ENCODE results near the gene NEURL1.
A peak's percentile ranks its signal among the peaks of the same experiment; 100 is the strongest.
"Not testable (repeated sequence)": the region's sequence is repeated elsewhere in the genome, so short reads cannot be mapped to it uniquely, and the experiment has no call there.

Gene NEURL1

DNA sequence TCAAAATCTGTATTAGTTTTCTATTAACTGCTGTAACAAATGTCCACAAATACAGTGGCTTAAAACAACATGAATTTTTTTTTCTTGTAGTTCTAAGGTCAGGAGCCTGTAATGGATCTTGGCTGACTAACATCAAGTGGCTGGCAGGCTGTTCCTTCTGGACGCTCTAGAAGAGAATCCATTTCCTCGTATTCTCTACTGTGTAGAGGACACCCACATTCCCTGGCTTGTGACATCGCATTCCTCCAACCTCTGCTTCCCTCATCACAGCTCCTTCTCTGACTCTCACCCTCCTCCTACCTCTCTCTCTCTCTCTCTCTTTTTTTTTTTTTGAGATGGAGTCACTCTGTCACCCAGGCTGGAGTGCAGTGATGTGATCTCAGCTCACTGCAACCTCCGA, 30.0 kb upstream of the NEURL1 start:
- no peak for DNase-seq

DNA sequence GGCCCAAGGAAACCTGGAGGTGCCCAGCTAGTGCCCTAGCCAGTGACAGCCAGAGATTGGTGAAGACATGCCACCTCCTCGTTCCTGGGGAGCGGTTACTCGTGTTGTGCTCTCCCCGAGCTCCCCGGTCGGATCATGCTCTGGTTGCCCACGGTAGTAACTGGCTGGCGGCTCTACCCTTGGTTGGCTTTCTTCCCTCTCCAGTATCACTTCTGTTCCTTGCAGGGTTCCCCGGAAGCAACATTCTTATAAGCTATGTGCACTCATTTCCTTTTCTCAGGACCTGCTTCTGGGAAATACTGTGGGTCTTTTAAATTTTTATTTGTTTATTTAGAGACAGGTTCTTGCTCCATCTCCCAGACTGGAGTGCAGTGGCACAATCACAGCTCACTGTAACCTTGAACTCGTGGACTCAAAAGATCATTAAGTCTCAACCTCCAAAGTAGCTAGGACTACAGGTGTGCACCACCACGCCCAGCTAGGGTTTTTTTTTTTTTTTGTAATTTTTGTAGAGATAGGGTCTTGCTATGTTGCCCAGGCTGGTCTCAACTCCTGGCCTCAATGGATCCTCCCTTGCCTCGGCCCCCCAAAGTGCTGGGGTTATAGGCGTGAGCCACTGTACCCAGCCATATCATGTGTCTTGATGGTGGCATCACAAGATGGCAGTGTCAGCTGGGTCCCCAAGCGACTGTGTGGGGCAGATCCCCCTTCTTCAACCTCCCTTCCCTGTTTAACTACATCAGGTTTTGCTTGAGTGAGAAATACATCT, 27.9 kb upstream of the NEURL1 start:
- DNase-seq = no peak

DNA sequence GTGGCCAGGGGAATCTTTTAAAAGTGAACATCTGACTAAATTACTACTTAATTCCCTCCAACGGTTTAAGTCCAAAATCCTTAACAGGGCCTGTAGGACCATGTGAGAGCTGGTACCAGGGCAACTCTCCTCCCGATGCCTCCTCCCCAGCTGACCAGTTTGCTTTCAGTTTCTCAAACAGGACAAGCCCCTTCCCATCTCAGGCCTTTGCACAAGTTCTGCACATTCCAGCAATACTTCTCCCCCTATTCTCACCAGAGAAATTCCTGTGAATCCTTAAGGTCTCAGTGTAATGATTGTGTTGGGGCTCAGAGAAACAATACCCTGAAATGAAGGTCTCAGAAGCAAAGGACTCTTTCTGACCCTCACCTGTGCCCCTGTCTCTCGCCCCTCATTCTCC, 26.8 kb upstream of the NEURL1 start:
- DNase-seq = no peak

DNA sequence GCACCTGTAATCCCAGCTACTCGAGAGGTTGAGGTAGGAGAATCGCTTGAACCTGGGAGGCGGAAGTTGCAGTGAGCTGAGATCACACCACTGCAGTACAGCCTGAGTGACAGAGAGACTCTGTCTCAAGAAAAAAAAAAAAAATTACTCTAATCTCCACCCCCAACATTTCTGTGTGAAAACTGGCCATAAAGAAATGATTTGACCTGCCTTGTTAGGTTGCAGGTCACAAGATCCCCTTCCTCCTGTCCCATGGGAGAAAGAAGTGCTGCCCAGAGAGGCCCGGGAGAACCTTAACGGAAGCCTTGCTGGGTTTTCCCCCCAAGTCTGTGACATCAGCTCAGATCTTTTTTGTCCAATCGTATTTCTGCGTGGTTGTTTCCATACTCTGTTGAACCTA, 26.1 kb upstream of the NEURL1 start:
- DNase-seq = no peak

DNA sequence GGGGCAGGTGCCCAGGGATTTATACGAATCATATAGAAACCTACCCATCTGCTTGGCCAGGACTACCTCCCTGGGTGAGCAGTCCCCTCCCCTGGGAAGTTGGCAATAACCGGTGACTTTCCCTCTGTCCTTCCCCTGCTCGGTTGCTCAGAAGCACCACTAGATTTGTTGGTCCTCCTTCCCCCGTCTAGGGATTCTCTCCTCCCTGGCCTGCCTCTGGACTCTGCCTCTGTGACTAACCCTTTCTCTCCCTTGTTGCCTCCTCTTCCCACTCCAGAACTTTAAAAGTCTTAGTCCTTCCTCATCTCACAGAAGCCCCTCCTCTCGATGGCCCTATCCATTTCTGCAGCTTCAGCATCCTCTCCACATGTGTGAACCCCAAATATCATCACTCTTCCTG, 24.3 kb upstream of the NEURL1 start:
- no peak for DNase-seq

DNA sequence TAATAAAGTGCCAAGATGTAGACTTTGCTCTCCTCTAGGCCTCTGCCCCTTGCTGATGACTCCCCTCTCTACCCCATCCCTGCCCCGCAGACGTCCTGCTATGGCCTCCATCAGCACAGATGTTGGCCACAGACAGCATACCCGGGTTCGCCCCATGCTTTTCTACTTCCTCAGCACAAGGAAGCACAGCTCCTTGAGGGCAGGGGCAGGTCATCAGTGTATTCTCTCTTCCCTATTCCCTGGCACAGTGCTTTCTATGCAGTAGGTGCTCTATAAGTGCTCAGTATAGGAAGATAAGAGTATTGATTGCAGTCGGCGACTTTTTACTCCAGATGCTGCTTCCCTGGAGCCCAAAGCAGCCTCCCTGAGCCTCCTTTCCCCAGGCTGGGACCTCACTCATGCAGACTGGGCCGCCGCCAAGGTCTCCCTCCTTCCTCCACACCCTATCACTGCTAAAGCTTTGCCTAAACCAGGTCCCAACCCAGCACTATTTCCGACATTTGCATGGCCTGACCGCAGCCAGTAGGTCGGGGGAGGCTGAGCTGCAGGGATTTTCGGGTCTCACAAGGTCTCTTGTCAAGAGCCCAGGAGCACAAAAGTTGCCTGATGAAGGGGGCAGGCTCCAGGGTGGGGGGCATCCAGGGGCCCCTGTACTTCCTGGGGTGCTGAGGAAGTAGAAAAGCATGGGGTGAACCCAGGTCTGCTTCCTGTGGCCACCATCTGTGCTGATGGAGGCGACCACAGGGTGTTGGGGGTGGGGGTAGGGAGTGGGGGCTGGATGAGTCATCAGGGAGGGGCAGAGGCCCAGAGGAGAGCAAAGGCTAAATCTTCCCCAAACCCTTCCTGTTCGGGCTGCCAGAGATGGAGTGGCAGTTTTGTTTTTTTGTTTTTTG, 22.5 kb upstream of the NEURL1 start:
- DNase-seq = no peak

DNA sequence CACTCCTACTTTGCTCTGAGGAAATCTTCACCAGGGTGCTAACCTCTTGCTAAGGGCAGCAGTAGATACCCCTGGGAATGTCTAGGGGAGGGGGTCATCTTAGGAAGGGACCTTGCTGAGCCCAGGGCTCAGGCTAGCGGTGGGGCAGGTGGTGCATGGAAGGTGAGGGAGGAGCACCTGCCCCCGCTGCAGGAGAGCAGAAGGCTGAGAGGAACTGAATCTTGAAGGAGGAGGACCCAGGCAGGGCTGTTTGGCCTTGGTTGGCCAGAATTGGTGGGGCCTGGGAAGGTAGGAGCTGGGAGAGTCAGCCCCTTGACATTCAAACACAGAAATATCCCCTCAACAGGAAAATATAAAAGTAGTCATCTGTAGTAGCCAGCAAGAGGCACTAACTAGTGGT, 21.5 kb upstream of the NEURL1 start:
- no peak for DNase-seq

DNA sequence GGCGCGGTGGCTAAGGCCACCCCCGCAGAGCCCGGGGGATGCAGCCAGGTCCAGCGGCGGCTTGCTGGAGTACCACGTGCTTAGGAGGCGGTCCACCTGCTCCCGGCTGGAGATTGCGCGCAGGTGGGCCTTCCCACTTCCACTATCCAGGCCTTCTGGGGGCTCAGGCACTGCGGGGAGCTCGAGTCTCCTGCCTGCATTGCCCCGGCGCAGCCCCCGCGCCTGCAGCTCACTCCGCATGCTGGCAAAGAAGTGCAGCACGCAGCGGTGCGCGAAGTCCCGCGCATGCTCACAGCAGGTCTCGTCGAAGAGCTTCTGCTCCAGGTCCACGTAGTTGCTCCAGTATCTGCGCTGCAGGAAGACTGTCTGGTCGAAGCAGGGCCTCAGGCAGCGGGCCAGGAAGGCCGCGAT, 20.2 kb upstream of the NEURL1 start:
- no peak for DNase-seq

DNA sequence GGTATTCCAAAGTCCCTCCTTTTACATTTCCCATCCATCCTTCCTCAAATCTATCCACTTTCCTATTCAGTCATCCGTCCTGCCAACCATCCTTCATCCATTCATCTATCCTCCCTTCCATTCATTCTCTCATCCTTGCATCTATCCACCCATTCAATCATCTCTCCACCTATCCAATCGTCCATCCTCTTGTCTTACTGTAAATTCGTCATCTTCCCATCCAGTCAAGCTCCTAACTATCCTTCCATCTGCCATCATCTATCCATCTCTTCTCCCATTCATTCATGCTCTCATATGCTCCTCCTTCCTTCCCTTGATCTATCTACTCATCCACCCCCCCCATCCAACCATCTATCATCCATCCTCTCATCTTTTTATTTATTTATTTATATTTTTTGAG, 19.4 kb upstream of the NEURL1 start:
- no peak for DNase-seq

DNA sequence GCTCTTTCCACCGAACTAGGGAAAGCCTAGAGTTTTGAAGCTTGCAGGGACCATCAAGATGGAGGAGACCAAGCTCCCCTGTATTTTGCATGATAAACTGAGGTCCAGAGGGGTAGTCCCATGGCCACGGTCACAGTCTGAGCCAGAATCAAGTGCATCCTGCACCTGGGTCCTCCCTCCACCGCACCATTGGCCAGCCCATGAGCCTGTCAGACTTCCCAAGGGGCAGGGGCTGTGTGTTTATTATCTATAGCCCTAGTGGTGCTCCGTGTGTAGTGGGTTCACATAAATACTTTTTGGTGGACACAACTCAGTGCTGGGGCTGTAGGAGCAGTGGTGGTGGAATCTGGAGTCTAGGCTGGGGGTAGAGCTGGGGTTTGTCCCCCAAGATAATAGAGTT, 18.1 kb upstream of the NEURL1 start:
- DNase-seq = no peak

DNA sequence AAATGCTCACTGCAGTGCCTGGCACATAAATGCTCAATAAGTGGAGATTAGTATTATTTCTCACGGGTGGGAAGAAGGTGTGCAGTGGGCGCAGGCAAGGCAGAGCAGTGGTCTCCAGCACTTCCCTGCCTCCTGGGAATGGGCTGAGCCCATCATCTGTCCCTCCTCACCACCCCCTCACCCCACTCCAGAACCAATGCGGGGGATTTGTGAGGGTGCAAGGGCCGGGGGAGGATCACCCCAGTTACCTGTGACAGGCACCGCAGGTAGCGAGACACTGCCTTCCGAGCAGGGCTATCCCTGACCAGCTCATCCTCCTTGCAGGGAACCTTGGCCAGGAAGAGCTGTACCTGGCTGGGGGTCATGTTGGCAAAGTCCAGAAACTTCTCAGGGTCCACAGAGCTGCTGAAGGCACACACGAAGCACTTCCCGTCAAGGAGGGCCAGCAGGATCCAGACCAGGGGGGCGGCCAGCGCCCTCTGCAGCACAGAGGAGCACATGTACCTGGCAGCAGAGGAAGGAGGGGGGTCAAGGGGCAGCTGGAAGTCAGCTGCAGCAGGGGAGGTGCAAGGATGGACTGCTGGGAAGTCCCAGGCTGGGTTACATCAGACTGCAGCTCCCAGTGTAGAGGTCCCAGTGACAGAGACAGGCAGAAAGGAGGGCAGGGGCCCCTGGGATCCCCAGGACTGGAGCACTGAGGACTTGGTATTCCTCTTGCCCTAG, 17.3 kb upstream of the NEURL1 start:
- DNase-seq = no peak

DNA sequence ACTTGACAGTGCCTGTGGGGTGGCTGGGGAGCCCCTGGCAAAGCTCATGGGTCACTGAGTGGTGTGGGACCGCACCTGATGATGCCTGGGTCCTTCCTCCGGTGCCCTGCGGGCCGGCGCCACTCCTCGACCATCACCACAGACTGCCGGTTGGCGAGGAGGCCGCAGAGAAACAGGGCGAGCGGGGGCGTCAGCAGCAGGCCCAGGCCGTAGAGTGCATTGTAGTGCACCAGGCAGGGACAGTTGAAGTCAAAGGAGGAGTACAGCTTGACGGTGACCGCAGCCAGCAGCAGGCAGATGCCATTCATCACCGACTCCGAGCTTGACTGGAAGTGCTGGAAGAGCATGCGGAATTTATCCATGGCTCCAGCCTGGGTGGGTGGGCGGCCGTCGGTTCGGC, 14.8 kb upstream of the NEURL1 start:
- no peak for DNase-seq

DNA sequence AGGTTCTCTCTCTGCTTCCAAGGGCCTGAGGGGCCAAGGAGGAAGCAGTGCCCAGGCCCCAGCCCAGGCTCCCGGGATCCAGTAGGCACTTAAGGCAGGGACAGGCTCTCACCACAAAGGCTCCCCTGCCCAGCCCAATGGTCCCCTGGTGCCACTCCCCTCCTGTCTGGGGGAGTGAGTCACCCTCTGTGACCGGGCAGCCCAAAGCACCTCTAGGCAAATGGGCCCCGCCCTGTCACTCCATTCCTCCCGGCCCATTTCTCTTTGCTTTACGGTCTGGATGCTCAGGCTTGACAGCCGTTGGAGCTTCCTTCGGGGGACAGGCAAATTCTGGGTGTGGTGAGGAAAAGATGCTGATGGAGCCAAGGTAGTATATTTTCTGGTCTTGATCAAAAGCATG, 14.4 kb upstream of the NEURL1 start, which contains the start of gene CALHM3:
Gene CALHM3, minus strand, starts transcription at position 106 of the 400 bp plus-strand sequence. CDS start 208 bp downstream, outside the sequence.
- no peak for DNase-seq

DNA sequence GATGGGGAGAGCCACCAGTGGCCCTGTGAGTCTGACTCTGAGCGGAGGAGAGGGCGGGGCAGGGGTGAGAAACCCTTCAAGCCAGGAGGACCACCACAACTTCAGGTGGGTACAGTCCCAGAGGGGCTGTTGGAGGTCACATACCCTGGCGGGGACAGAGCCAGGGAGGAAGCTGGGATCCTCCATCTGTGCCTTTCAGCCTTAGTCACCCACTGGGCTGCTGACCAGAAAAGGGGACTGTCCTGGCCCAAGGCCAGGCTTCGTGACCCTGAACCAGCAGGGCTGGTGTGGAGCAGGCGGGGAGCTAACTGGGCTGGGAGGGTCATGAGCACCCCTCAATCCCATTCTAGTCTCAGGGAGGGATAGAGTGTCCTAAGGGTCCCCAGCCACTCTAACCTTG, 13.0 kb upstream of the NEURL1 start:
- no peak for DNase-seq

DNA sequence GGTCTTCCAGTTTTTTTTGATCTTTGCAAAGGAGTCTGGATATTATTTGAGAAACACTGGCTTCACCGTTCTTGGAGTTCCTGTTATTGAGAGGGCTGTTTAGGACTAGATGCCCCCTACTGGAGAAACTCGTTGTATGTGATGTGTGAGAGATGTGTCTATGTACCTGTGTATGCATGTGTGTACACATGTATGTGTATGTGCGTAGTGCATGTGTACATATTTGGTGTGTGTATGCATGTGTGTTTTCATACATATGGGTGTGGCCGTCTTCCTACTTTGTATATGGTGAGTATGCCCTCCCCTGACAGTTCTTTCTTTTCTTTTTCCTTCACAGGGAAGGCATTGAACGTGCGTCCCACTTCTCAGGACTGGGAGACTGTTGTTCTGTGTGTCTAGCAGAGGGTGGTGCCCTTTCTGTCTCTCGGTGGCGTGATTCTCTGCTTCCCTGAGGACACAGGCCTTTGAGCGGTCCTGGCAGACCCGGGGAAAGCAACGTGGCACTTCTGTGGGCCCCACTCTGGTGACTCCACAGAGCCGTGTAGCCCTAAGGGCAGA, 11.5 kb upstream of the NEURL1 start:
- peak; percentile 41 for DNase-seq

DNA sequence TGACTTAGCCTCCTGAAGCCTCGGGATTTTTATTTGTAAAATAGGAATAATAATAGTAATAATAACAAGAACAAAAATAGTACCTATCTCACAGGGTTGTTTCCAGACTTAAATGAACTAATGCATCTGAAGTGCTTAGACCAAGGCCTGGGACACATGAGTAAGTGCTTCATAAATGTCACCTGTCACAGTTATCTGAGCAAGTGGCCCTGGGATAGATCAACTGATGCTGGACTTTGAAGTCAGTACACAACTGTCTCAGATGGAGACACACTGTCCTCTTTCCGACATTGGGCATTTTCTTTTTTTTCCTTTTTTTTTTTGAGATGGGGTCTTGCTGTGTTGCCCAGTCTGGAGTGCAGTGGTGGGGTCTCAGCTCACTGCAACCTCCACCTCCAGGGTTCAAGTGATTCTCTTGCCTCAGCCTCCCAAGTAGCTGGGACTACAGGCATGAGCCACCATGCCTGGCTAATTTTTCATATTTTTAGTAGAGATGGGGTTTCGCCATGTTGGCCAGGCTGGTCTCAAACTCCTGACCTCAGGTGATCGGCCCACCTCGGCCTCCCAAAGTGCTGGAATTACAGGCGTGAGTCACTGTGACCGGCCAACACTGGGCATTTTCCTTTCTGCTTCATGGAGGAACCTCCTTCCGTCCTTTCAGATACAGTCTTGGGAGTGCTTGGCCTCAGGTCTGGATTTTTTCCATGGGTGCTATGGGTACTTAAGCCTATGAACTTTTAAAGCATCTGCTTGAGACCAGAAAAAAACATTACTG, 6.7 kb upstream of the NEURL1 start:
- not testable (repeated sequence) for DNase-seq

DNA sequence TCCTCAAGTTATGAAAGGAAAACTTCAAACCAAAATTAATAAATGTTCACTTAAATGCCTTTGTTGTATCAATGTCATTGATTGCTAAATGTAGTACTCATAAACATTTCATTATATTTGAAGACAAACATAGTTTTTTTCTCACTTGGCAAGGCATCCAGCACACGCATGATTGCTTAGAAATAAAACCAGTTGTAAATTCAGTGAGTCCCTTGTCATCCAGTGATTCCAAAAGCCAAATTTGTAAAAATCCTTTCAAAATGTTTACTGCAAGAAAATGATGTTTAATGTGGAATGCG, 6.1 kb upstream of the NEURL1 start:
- no peak for DNase-seq

DNA sequence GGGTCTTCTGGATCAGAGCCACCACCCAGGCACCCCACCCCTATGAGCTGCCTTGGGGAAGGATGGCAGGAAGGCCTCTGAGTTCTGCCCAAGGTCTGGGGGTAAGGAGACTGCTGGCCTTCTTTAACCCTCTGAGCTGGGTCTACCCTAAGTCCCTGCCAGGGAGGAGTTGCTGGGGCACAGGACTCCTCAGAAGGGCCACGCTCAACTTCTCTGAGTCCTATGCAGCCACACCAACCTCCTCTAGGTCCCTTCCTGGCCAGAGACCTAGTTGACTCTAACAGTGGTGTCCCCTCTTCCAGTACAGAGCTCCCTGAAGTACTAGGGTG, 2.6 kb upstream of the NEURL1 start:
- no peak for DNase-seq

DNA sequence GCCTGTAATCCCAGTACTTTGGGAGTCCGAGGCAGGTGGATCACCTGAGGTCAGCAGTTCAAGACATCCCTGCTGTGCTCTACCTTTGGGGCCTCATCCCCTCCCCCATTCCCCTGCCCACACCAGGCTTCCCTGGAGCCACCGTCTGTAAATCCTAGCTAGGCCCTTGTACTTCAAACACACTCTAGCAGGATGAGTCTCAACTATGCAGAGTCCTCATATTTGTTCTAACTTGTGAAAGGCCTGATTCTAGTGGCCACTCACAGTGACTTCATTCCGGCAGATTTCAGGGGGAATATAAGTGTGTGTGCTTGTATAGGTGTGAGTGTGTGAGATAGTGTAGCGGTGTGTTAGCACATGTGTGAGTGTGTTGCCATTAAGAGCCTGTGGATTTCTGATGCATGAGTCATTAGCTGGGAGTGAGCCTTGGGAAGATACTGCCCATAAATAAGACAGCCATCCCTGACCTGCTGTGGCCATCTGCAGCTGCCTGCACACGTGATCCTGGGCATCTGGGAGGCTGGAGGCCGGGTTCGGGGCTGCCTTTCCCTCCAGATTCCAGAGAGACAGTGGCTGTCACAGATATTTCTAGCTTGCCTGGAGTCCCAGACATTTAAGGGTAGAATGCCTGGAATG, 1.7 kb upstream of the NEURL1 start:
- no peak for DNase-seq

DNA sequence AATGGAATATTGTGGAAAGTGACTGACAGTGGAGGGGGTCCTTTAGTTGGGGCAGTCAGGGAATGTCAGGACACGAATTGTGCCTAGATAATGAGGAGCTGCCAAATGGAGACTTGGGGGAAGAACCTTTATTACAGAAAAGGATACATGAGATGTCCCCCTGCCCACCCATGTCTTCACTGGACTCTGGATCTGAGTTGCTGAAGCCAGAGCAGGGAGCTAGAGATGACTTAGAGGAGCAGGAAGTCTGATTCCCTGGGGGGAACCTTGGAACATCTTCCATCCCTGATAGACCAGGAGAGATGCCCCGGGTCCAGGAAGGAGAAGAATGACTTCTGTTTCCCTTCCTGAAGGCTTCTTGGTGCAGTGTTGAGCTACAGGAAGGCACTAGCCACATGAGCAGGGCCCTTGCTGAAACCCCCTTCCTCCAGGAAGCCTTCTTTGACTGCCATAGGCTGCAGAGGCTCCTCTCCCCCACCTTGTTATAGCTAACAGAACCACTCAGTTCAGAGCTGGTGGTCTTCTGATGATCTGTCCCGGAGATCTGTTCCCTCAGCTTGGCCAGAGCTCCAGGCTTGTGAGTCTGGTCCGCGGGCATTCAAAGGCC, 747 bp upstream of the NEURL1 start:
- no peak for DNase-seq

DNA sequence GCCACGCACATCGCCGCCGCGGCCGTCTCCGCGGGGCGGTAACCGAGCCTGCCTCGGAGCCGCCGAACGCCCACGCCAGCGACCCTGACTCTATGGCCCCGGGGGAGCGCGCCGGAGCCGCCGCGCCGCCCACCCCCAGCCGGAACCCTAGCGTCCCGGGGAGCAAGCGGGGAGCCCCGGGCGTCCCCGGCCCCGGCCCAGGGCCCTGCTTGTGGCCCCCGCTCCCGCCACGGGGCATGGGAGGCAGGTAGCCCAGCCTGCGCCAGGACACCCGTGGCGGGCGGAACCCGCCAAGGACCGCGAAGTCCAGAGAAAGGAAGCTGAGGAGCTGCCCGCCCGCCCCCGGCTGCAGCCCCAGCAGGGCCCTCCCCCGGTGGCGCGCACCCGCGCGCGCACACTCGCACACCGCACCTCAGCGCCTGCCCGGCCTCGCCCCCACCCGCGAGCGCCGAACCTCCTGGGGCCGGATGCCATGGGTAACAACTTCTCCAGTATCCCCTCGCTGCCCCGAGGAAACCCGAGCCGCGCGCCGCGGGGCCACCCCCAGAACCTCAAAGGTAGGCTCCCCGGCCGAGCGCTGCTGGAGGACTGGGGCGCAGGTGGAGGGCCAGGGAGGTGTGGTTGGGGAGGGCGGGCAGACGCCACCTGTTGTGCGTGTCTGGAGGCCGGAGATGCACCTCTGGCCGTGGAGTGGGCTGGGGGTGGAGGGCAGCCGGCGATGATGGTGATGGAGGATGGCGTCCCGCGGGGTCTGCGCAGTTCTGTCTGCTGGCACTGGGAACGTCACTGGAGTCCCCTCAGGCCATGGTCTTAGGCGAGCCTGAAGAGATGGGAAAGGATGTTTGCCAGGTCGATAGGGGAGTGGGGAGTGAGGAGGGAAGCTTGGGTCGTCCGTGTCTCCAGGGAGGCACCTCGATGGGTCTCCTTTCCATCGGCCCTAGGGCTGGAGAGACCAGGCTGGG, 692 bp downstream of the NEURL1 start:
- DNase-seq = no peak

Data from NCI-H1436 treated with DMSO at 0.1 percent for 48 hours (cell line).